Uterus (tissue), 4 donors: ENCODE results near the gene SERPINE2. TPM values are rescaled to one million over a fixed set of nuclear protein-coding genes. Genes with fewer than 3 reads are reported as not detected.

Source experiments
- DNase-seq, 2 donors: peaks; one replicate each; pipeline ENCODE4 v3.0.0-alpha.2; 2019 to 2020
- H3K27ac ChIP-seq, 2 donors: fragments of 200-600 bp; sonication (generic); 1 replicate in 1 of 2; 2 replicates in 1 of 2; pipeline ENCODE4 v1.5.1; 2016 to 2018
- H3K27me3 ChIP-seq, 2 donors: fragments of 200-600 bp; sonication (generic); one replicate each; pipeline ENCODE4 v1.5.1; 2018 to 2019; ENCODE audit warnings: control low read depth in 1 of 2
- H3K36me3 ChIP-seq, 2 donors: fragments of 200-600 bp; sonication (generic); one replicate each; pipeline ENCODE4 v1.5.1; 2019; ENCODE audit warnings: control low read depth in 1 of 2
- H3K4me1 ChIP-seq, 2 donors: fragments of 200-600 bp; sonication (generic); one replicate each; pipeline ENCODE4 v1.5.1; 2018 to 2019; ENCODE audit warnings: control low read depth in 1 of 2
- H3K4me3 ChIP-seq, 2 donors: fragments of 200-600 bp; sonication (generic); 1 replicate in 1 of 2; 2 replicates in 1 of 2; pipeline ENCODE4 v1.5.1; 2018 to 2019; ENCODE audit warnings: mild to moderate bottlenecking in 1 of 2
- H3K9me3 ChIP-seq, 2 donors: fragments of 200-600 bp; sonication (generic); one replicate each; pipeline ENCODE4 v1.5.1; 2019; ENCODE audit warnings: control low read depth in 1 of 2
- CTCF ChIP-seq, 4 experiments: fragments of 200-600 bp in 2 of 4; fragments of 450-650 bp in 2 of 4; sonication (generic) in 2 of 4; IDR thresholded peaks; one replicate each; pipeline ENCODE4 v1.5.1; 2016 to 2019; ENCODE audit warnings: antibody characterized with exemption in 4 of 4, mild to moderate bottlenecking in 2 of 4, moderate library complexity in 1 of 4
- POLR2A ChIP-seq, 2 donors: fragments of 450-650 bp; IDR thresholded peaks; one replicate each; pipeline ENCODE4 v1.6.1; 2016; ENCODE audit warnings: antibody characterized with exemption in 2 of 2, mild to moderate bottlenecking in 1 of 2, moderate library complexity in 1 of 2
- intact Hi-C: fragments of 100-400 bp; cut with DNase I; formaldehyde crosslinking; loops from one replicate; pipeline ENCODE4 v1.15.1; 2023; ENCODE audit warnings: low total_unique reads
- total RNA-seq, 4 donors: library from RNA; depleted of rRNA in 3 of 4; stranded (reverse); fragments of >200 nt in 3 of 4; gene quantifications; one replicate each; pipeline versions ENCODE4 v1.1.0 to v1.2.4, GENCODE V29; 2014 to 2023
- donor health status: DM: yes; HTN: yes; CAD: no.

SERPINE2 gene
- total RNA-seq, 4 donors from 2014 or later, result 0.26 to 62.1 (median 6.7) TPM

GRCh38 chr2:223954401-223954800 lies 84.7 kb downstream of the SERPINE2 start:
- Histone ChIP-seq H3K36me3 (no peaks in the 10 kb centered on the region), H3K27ac (no peak overlapping the region), H3K9me3 (no peaks in the 10 kb centered on the region), H3K27me3 (no peaks in the 10 kb centered on the region), H3K4me1 (peaks cover 0 to 5% of the 10 kb centered on the region in 2 donors), H3K4me3 (no peak overlapping the region)
- DNase-seq, result no peak
- no peak for TF ChIP-seq CTCF (IDR thresholded peaks at IDR 0.05)
- TF ChIP-seq POLR2A (IDR thresholded peaks at IDR 0.05), result no peak
- intact Hi-C loops, result no loop called here

- Histone ChIP-seq H3K9me3 (no peaks in the 10 kb centered on the region), H3K4me1 (peaks cover 0 to 5% of the 10 kb centered on the region in 2 donors), H3K36me3 (no peaks in the 10 kb centered on the region), H3K4me3 (no peak overlapping the region), H3K27me3 (no peaks in the 10 kb centered on the region), H3K27ac (no peak overlapping the region)
- DNase-seq, result no peak
- intact Hi-C loops, result no loop called here
- TF ChIP-seq CTCF (IDR thresholded peaks at IDR 0.05) (no peak), POLR2A (IDR thresholded peaks at IDR 0.05) (no peak)
Measured at GRCh38 chr2:223952280-223952968, 86.7 kb downstream of the SERPINE2 start.

GRCh38 chr2:223950448-223951347 lies 88.4 kb downstream of the SERPINE2 start:
- Histone ChIP-seq H3K4me3 (no peak overlapping the region), H3K27me3 (no peaks in the 10 kb centered on the region), H3K9me3 (no peaks in the 10 kb centered on the region), H3K27ac (no peak overlapping the region), H3K4me1 (no peaks in the 10 kb centered on the region), H3K36me3 (no peaks in the 10 kb centered on the region)
- intact Hi-C loops, result no loop called here
- TF ChIP-seq CTCF (IDR thresholded peaks at IDR 0.05) (no peak), POLR2A (IDR thresholded peaks at IDR 0.05) (no peak)
- DNase-seq, result no peak

- DNase-seq, result no peak
- TF ChIP-seq CTCF (IDR thresholded peaks at IDR 0.05) (no peak), POLR2A (IDR thresholded peaks at IDR 0.05) (no peak)
- Histone ChIP-seq H3K27ac (no peak overlapping the region), H3K36me3 (no peaks in the 10 kb centered on the region), H3K4me3 (no peak overlapping the region), H3K27me3 (no peaks in the 10 kb centered on the region), H3K4me1 (no peaks in the 10 kb centered on the region), H3K9me3 (no peaks in the 10 kb centered on the region)
- intact Hi-C loops, result no loop called here
Measured at GRCh38 chr2:223949241-223949840, 89.7 kb downstream of the SERPINE2 start.
